Vagina (tissue), 2 donors: ENCODE results near the gene PGA4. TPM values are rescaled to one million over a fixed set of nuclear protein-coding genes. Genes with fewer than 3 reads are reported as not detected.
"Not testable (repeated sequence)": the region's sequence is repeated elsewhere in the genome, so short reads cannot be mapped to it uniquely, and the experiment has no call there.

Experiments
- DNase-seq, 2 donors: peaks; one replicate each; pipeline ENCODE4 v3.0.0-alpha.2; 2017; ENCODE audit errors: extremely low spot score in 2 of 2
- H3K27ac ChIP-seq: fragments of 200-600 bp; sonication (generic); one replicate; pipeline ENCODE4 v1.5.1; 2019
- H3K27me3 ChIP-seq: fragments of 200-600 bp; sonication (generic); one replicate; pipeline ENCODE4 v1.5.1; 2019
- H3K36me3 ChIP-seq, 2 donors: fragments of 200-600 bp; sonication (generic); one replicate each; pipeline ENCODE4 v1.5.1; 2017 to 2019
- H3K4me1 ChIP-seq: fragments of 200-600 bp; sonication (generic); one replicate; pipeline ENCODE4 v1.5.1; 2019
- H3K4me3 ChIP-seq, 2 donors: fragments of 200-600 bp; sonication (generic); 1 replicate in 1 of 2; 2 replicates in 1 of 2; pipeline ENCODE4 v1.5.1; 2016 to 2019
- H3K9me3 ChIP-seq: fragments of 200-600 bp; sonication (generic); one replicate; pipeline ENCODE4 v1.5.1; 2019
- POLR2AphosphoS5 ChIP-seq, 2 donors: sonication (generic); formaldehyde crosslinking; IDR thresholded peaks; one replicate each; pipeline ENCODE4 v1.9.0; 2017; ENCODE audit warnings: antibody characterized with exemption in 2 of 2, mild to moderate bottlenecking in 2 of 2, low read depth in 1 of 2; ENCODE audit not compliant: insufficient read depth in 1 of 2
- intact Hi-C: fragments of 100-400 bp; cut with DNase I; formaldehyde crosslinking; loops from one replicate; pipeline ENCODE4 v1.15.1; 2023
- total RNA-seq: library from RNA; depleted of rRNA; stranded (reverse); fragments of >200 nt; gene quantifications from one replicate; pipeline ENCODE4 v1.2.3, GENCODE V29; 2016
- TF ChIP-seq, protein P1 (sequence below), 3 experiments: fragments of 450-650 bp in 2 of 3; fragments of 200-600 bp in 1 of 3; sonication (generic) in 1 of 3; IDR thresholded peaks; one replicate each; pipeline ENCODE4 v1.5.1; 2017 to 2019; ENCODE audit warnings: antibody characterized with exemption in 3 of 3, mild to moderate bottlenecking in 2 of 3, moderate library complexity in 2 of 3

PGA4 gene
- total RNA-seq, 1 donor from 2014 or later, result 7.6 TPM

- intact Hi-C loops, H3K4me3 ChIP-seq, H3K27ac ChIP-seq, H3K9me3 ChIP-seq, H3K36me3 ChIP-seq, H3K27me3 ChIP-seq, DNase-seq, H3K4me1 ChIP-seq: not testable (repeated sequence)
Observed at GRCh38 chr11:61240288-61240687, 18.1 kb downstream of the PGA4 start.

GRCh38 chr11:61240875-61241274 is 18.7 kb downstream of the PGA4 start, which contains the start of gene PGA5:
Gene PGA5 (plus strand): TSS chr11:61241175. CDS start chr11:61241227, 52 bp downstream.
- H3K4me3 ChIP-seq, H3K27me3 ChIP-seq, DNase-seq, H3K9me3 ChIP-seq, H3K4me1 ChIP-seq, H3K36me3 ChIP-seq, intact Hi-C loops, H3K27ac ChIP-seq: not testable (repeated sequence)

GRCh38 chr11:61241526-61241925 is 19.4 kb downstream of the PGA4 start:
- H3K9me3 ChIP-seq, H3K27ac ChIP-seq, DNase-seq, intact Hi-C loops, H3K4me3 ChIP-seq, H3K4me1 ChIP-seq, H3K36me3 ChIP-seq, H3K27me3 ChIP-seq: not testable (repeated sequence)

GRCh38 chr11:61245284-61245964 is 23.3 kb downstream of the PGA4 start:
- H3K4me3 ChIP-seq, H3K4me1 ChIP-seq, H3K36me3 ChIP-seq, H3K9me3 ChIP-seq, H3K27me3 ChIP-seq, DNase-seq, intact Hi-C loops, H3K27ac ChIP-seq: not testable (repeated sequence)

DNA sequence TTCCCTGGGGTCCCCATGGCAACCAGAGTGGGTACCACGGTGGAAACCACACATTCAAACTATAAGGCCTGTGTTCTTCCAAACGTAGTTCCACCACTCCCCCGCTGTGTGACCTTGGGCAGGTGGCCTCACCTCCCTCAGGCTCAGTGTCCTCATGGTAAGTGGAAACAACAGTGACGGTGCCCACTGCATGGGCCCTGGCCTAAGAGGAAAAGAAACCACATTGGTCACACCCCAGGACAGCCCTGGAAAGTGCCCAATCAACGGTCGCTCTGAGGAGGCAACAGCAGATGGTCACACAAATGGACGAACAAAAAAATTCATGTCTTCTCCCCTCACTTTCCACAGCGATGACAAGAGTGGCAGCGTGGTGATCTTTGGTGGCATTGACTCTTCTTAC is 25.9 kb downstream of the PGA4 start:
- H3K27ac ChIP-seq, intact Hi-C loops, H3K4me3 ChIP-seq, H3K27me3 ChIP-seq, DNase-seq, H3K4me1 ChIP-seq, H3K9me3 ChIP-seq, H3K36me3 ChIP-seq: not testable (repeated sequence)

GRCh38 chr11:61249201-61249600 is 27.1 kb downstream of the PGA4 start:
- intact Hi-C loops, H3K4me3 ChIP-seq, H3K9me3 ChIP-seq, DNase-seq, H3K36me3 ChIP-seq, H3K27ac ChIP-seq, H3K4me1 ChIP-seq, H3K27me3 ChIP-seq: not testable (repeated sequence)

DNA sequence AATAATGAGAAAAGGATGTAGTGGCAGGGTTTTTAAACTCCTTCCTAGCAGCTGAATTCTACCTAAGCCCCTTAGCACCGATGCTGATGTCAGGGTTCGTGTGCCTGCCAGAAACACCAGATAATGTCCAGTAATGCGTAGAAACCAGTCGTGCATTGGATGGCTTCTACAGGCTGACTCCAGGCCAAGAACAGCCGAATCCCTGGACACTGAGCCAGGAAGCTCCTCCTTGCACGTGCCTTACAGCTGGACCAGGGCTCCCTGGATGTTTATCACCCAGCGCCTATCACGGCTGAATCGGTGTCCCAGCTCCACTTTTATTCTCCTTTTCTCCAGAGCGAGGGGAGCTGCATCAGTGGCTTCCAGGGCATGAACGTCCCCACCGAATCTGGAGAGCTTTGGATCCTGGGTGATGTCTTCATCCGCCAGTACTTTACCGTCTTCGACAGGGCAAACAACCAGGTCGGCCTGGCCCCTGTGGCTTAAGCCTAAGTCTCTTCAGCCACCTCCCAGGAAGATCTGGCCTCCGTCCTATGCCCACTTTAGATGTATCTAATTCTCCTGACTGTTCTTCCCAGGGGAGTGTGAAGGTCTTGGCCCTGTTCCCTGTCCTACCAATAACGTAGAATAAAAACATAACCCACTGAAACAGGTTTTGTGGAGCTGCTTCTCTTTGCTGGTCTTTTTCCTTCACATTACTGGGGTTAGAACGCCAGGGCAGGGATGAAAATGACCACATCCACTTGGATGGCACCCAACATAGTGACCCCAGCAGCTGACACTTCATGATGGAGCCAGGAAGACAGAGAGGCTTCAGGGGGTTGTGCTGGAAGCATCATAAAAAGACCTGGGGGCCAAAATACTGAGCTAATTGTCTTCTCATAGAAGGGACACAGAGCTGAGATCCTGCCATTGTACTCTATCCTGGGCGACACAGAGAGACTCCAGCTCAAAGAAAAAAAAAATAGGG is 28.9 kb downstream of the PGA4 start:
- H3K27me3 ChIP-seq, H3K9me3 ChIP-seq, intact Hi-C loops, H3K4me3 ChIP-seq, H3K36me3 ChIP-seq, H3K4me1 ChIP-seq, H3K27ac ChIP-seq, DNase-seq: not testable (repeated sequence)

DNA sequence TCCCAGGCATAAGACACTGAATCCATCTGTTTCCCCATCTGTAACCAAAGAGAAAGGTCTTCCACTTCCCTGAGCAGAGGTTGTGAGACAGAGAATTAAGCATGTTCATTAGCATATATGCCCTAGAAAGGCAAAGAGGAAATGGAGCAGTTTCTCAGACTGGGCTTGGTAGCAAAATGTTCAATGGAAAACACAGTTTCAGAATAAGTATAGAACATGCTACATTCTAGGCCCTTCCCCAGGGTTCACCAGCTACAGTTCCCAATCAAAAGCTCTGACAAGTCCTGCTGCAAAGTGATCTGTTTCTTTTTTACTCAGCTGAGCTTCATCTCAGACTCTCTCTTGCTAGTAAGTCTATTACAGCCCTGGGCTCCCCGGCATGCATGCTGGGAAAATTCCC is 30.2 kb downstream of the PGA4 start:
- H3K4me1 ChIP-seq, H3K27ac ChIP-seq, DNase-seq, H3K9me3 ChIP-seq, H3K27me3 ChIP-seq, H3K4me3 ChIP-seq, H3K36me3 ChIP-seq, intact Hi-C loops: not testable (repeated sequence)

DNA sequence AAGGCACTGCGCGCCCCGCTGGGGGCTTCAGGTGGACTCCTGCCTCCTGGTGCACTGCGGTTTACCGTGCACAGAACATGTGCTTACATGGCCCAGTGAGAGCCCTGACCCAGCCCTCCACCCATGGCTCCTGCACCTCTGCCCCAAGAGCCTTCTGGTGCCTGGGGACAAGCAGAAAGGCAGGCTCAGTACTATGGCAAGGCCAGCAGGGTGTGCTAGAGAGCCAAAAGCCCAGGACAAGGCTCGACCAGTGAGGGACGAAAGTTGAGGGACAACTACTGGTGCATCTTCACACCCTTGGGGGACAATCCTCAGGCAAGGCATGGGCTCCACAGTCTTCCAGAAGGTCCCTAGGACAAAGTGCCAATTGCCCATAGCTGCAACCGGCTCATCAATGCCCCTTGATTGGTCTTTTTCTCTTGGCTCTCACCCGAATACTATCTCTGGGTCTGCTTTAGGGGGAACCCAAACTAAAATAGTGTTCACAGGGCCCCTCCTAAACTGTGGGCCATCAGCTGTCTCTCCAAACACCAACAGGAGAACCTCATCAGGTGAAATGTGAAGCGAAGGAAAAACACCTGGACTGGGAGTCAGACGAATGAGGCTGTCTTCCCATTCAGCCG is 32.4 kb downstream of the PGA4 start:
- H3K27ac ChIP-seq, result no peak overlapping the region
- no peaks in the 10 kb centered on the region for H3K27me3 ChIP-seq
- H3K9me3 ChIP-seq, result no peaks in the 10 kb centered on the region
- TF ChIP-seq POLR2AphosphoS5 (IDR thresholded peaks at IDR 0.05; ENCODE audit: insufficient read depth in 1 of 2, low read depth in 1 of 2), result no peak
- TF ChIP-seq, protein P1, sequence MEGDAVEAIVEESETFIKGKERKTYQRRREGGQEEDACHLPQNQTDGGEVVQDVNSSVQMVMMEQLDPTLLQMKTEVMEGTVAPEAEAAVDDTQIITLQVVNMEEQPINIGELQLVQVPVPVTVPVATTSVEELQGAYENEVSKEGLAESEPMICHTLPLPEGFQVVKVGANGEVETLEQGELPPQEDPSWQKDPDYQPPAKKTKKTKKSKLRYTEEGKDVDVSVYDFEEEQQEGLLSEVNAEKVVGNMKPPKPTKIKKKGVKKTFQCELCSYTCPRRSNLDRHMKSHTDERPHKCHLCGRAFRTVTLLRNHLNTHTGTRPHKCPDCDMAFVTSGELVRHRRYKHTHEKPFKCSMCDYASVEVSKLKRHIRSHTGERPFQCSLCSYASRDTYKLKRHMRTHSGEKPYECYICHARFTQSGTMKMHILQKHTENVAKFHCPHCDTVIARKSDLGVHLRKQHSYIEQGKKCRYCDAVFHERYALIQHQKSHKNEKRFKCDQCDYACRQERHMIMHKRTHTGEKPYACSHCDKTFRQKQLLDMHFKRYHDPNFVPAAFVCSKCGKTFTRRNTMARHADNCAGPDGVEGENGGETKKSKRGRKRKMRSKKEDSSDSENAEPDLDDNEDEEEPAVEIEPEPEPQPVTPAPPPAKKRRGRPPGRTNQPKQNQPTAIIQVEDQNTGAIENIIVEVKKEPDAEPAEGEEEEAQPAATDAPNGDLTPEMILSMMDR (IDR thresholded peaks at IDR 0.05), result peak; percentile 7 to 65 (median 53)
- intact Hi-C loops, result no loop called here
- H3K4me3 ChIP-seq, result no peak overlapping the region
- no peak for DNase-seq
- no peaks in the 10 kb centered on the region for H3K4me1 ChIP-seq
- no peaks in the 10 kb centered on the region for H3K36me3 ChIP-seq
